Measurements from ENCODE around the gene KCNN3.

DNA sequence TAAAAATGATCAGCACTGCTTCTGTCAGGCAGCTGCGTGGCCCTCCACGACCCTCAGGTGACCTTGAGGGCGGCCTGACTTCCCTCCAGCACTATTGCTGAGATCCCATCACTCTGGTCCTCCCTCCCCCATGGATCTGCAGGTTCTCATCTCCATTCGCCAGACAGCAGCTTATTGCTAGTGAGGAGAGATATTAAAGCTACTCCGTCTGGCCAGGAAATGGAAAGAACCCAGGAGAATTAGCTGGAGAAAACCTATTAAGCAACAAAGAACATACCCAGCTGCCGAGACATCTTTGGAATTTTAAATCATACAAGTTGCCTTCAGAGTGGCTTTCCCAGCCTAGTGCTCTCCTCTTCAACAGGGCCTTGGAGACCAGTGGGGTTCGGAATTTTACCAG lies 25.7 kb upstream of the KCNN3 start:
- TF ChIP-seq, protein P1, sequence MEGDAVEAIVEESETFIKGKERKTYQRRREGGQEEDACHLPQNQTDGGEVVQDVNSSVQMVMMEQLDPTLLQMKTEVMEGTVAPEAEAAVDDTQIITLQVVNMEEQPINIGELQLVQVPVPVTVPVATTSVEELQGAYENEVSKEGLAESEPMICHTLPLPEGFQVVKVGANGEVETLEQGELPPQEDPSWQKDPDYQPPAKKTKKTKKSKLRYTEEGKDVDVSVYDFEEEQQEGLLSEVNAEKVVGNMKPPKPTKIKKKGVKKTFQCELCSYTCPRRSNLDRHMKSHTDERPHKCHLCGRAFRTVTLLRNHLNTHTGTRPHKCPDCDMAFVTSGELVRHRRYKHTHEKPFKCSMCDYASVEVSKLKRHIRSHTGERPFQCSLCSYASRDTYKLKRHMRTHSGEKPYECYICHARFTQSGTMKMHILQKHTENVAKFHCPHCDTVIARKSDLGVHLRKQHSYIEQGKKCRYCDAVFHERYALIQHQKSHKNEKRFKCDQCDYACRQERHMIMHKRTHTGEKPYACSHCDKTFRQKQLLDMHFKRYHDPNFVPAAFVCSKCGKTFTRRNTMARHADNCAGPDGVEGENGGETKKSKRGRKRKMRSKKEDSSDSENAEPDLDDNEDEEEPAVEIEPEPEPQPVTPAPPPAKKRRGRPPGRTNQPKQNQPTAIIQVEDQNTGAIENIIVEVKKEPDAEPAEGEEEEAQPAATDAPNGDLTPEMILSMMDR (IDR thresholded peaks at IDR 0.05 in 4 of 5, conservative IDR thresholded peaks at IDR 0.05 in 1 of 5), result no peak
- TF ChIP-seq POLR2A (IDR thresholded peaks at IDR 0.05), result no peak
